ENCODE data around the gene CCDC120. TPM values are rescaled to one million over a fixed set of nuclear protein-coding genes. Genes with fewer than 3 reads are reported as not detected.

CCDC120 gene
- total and polyA plus RNA-seq, 2 experiments from 2014 or later = 0.22 to 0.94 TPM

DNA sequence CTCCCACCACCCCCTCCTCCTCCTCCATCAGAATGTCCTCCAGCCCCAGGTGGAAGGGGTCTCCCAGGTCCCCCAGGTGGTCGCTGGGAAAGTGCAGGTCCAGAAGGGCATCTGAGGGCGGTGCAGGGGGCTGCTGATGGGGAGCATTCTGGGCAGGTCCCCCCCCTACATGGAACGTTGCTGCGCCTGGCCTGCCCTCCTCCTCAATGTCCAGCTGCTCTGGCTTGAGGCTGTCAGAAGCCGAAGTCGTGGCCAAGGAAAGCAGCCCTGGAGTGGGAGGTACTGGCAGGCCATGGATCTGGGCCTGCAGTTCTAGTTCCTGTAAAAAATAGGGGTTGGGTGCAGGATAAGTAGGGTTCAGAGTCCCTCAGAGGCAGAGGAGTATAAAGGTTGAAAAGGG, 28.5 kb upstream of the CCDC120 start:
- Histone ChIP-seq H3K9me3 (ENCODE audit: low read depth) (no peaks in the 10 kb centered on the region), H3K4me1 (ENCODE audit: insufficient read depth) (0 out of 2 replicates have a peak, but pooled peaks cover 2% of the 10 kb centered on the region), H3F3A (ENCODE audit: insufficient read depth) (no peaks in the 10 kb centered on the region), H3K79me2 (ENCODE audit: insufficient read depth) (peaks cover 16% of the 10 kb centered on the region; the same call in 1 of the 2 replicates), H2AFZ (no peak overlapping the region), H3K36me3 (ENCODE audit: low read depth) (no peaks in the 10 kb centered on the region; the same call in 1 of the 2 replicates), H4K20me1 (ENCODE audit: insufficient read depth) (no peaks in the 10 kb centered on the region), H3K9me2 (ENCODE audit: insufficient read depth) (no peaks in the 10 kb centered on the region), H3K4me3 (no peak overlapping the region), H3K9ac (no peak overlapping the region), H3K4me2 (ENCODE audit: unreplicated experiment) (no peak overlapping the region), H3K27me3 (replicated peaks; ENCODE audit: insufficient read depth) (no peaks in the 10 kb centered on the region), H3K27ac (no peak overlapping the region)
- in situ Hi-C loops (cut with MboI) = loop anchor here (25.0 kb wide), 1 partner anchor 93 kb away; no protein-coding TSS in a partner anchor
- WGBS, 2 experiments (ENCODE audit: low coverage in 1 of 2, low lambda C conversion rate in 2 of 2, missing lambda C conversion rate in 2 of 2) = 90 to 100% methylated on average over 3 to 5 of the region's 6 CpGs
- DNase-seq = no peak
- TF ChIP-seq EZH2 (IDR thresholded peaks at IDR 0.05; ENCODE audit: insufficient read depth, poor library complexity, severe bottlenecking) (no peak), EZH2phosphoT487 (IDR thresholded peaks at IDR 0.05; ENCODE audit: insufficient read depth, low read depth) (no peak)

DNA sequence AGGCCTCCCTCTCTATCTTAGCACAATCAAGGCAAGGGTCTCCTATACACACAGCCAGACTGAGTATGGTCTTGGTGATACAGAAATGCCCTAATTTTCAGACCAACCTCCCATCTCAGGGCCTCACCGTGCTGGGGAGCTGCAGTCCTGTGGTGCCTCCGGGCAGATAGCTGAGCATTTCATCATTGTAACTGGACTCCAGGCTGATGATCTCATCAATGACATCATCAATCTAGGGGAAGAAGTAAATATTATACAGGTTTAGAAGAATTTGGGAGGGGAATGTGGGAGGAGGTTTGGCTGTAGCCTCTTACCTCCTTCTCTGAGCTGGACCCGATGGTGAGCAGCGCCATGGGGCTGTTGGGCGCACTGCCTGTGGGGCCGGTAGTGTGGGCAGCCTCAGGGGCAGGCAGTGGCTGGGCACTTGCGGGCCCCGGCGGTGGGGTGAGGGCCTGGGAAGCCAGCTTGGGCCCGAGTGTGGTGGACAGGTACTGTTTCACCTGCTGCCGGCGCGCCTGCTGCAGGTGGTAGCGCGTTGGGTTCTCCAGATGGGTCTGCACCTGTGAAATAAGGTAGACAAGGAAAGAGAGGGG, 20.8 kb upstream of the CCDC120 start:
- Histone ChIP-seq H3F3A (ENCODE audit: insufficient read depth) (peaks cover 26% of the 10 kb centered on the region; the same call in 1 of the 2 replicates), H3K36me3 (ENCODE audit: low read depth) (no peaks in the 10 kb centered on the region; the same call in 1 of the 2 replicates), H3K4me1 (ENCODE audit: insufficient read depth) (peaks cover 13% of the 10 kb centered on the region), H3K4me3 (no peak overlapping the region), H3K9ac (no peak overlapping the region), H3K9me2 (ENCODE audit: insufficient read depth) (no peaks in the 10 kb centered on the region), H3K9me3 (ENCODE audit: low read depth) (no peaks in the 10 kb centered on the region), H4K20me1 (ENCODE audit: insufficient read depth) (no peaks in the 10 kb centered on the region), H3K4me2 (ENCODE audit: unreplicated experiment) (no peak overlapping the region), H3K27ac (peak overlapping the region; percentile 51; the same call in 1 of the 2 replicates), H2AFZ (no peak overlapping the region), H3K27me3 (replicated peaks; ENCODE audit: insufficient read depth) (no peaks in the 10 kb centered on the region), H3K79me2 (ENCODE audit: insufficient read depth) (peaks cover 76% of the 10 kb centered on the region)
- TF ChIP-seq EZH2 (IDR thresholded peaks at IDR 0.05; ENCODE audit: insufficient read depth, poor library complexity, severe bottlenecking) (no peak), EZH2phosphoT487 (IDR thresholded peaks at IDR 0.05; ENCODE audit: insufficient read depth, low read depth) (no peak)
- in situ Hi-C loops (cut with MboI) = loop anchor here (25.0 kb wide), 1 partner anchor 101 kb away; no protein-coding TSS in a partner anchor
- peak; percentile 62 for DNase-seq
- 70 to 90% methylated on average over 4 to 13 of the region's 15 CpGs for WGBS, 2 experiments (ENCODE audit: low coverage in 1 of 2, low lambda C conversion rate in 2 of 2, missing lambda C conversion rate in 2 of 2)

DNA sequence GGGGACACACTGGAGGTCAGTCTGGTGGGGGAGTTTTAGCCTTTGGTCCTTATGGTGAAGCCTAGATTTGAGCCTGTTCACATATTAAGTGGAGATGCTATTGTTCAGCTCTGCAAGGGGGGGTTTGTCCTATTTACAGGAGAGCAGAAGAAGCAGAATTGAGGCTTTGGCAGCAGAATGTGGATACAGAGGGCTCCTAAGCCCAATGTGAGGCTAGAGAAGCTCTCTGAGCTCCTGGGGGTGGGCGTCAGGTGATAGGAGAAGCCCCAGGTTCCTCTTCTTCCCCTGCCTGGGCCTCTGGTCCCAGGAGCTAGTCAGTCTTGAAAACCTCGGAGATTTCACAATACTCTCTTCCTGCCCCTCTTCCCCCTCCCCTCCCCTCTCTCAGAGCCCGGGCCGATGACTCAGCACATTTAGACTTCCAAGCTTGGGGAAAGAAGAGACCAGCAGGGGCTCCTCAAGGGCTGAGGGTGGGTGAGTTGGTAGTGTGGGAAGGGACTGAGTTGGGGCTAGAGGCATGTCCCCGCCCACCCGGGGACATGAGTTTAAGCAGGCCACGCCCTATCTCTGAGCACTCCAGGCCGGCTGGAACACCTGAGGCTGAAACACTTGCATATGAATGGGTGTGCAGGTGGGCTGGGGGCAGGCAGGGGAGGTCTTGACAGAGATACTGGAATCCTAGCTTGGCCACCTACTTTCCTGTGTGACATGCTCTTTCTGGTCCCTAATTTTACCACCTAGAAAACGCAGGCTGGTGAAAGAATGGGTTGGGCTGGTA, 19.0 kb upstream of the CCDC120 start:
- in situ Hi-C loops (cut with MboI) = loop anchor here (25.0 kb wide), 1 partner anchor 102 kb away; no protein-coding TSS in a partner anchor
- H3K36me3 ChIP-seq (ENCODE audit: low read depth) = no peaks in the 10 kb centered on the region; the same call in 1 of the 2 replicates

DNA sequence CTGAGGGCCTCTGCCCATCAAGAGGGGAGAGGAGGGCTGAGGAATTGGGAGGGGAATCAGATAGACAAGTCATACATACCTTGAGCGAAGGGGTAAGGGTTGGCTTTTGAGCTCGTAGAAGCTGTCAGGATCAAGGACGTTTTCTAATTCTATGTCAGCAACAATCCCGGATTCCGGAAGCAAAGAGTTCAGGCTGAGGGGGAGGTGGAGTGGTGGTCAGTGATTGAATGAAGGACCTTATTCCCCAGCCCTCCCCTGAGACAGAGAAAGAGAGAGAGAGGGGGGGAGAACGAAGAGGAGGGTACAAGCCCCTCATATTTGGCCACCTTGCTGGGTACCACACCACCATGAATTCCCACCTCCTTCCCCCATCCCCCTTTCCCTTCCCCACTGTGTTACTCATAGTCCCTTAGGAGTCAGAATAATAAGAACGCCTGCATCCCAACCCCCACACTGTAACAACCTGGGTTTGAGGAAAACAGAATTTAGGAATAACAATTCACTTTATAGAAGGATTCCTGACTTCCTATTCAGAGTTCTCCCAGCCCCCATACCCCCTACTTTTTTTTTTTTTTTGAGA, 18.3 kb upstream of the CCDC120 start:
- Histone ChIP-seq H3K36me3 (ENCODE audit: low read depth) (no peaks in the 10 kb centered on the region; the same call in 1 of the 2 replicates), H4K20me1 (ENCODE audit: insufficient read depth) (no peaks in the 10 kb centered on the region), H3K4me1 (ENCODE audit: insufficient read depth) (peaks cover 11% of the 10 kb centered on the region), H3K9ac (peak overlapping the region; percentile 99), H2AFZ (no peak overlapping the region), H3K27ac (peak overlapping the region; percentile 91), H3F3A (ENCODE audit: insufficient read depth) (peaks cover 26% of the 10 kb centered on the region; the same call in 1 of the 2 replicates), H3K4me3 (peak overlapping the region; percentile 91), H3K9me3 (ENCODE audit: low read depth) (no peaks in the 10 kb centered on the region), H3K9me2 (ENCODE audit: insufficient read depth) (no peaks in the 10 kb centered on the region), H3K79me2 (ENCODE audit: insufficient read depth) (peaks cover 63% of the 10 kb centered on the region), H3K27me3 (replicated peaks; ENCODE audit: insufficient read depth) (no peaks in the 10 kb centered on the region), H3K4me2 (ENCODE audit: unreplicated experiment) (peak overlapping the region; percentile 91)
- DNase-seq = peak; percentile 47
- 0 to 3% methylated on average over 5 to 7 of the region's 7 CpGs for WGBS, 2 experiments (ENCODE audit: low coverage in 1 of 2, low lambda C conversion rate in 2 of 2, missing lambda C conversion rate in 2 of 2)
- TF ChIP-seq EZH2 (IDR thresholded peaks at IDR 0.05; ENCODE audit: insufficient read depth, poor library complexity, severe bottlenecking) (no peak), EZH2phosphoT487 (IDR thresholded peaks at IDR 0.05; ENCODE audit: insufficient read depth, low read depth) (no peak)
- in situ Hi-C loops (cut with MboI) = loop anchor here (25.0 kb wide), 1 partner anchor 103 kb away; no protein-coding TSS in a partner anchor

More for the DNA sequence above, 19.0 kb upstream of the CCDC120 start:
- peak overlapping the region; percentile 91 for H3K4me3 ChIP-seq
- H3K4me1 ChIP-seq (ENCODE audit: insufficient read depth) = peaks cover 11% of the 10 kb centered on the region
- peak overlapping the region; percentile 99 for H3K9ac ChIP-seq
- no peak overlapping the region for H2AFZ ChIP-seq
- peak overlapping the region; percentile 91 for H3K27ac ChIP-seq
- peaks cover 64% of the 10 kb centered on the region for H3K79me2 ChIP-seq (ENCODE audit: insufficient read depth)
- no peaks in the 10 kb centered on the region for H3K9me2 ChIP-seq (ENCODE audit: insufficient read depth)
- peaks cover 26% of the 10 kb centered on the region; the same call in 1 of the 2 replicates for H3F3A ChIP-seq (ENCODE audit: insufficient read depth)
- peak overlapping the region; percentile 91 for H3K4me2 ChIP-seq (ENCODE audit: unreplicated experiment)
- no peak for TF ChIP-seq EZH2phosphoT487 (IDR thresholded peaks at IDR 0.05; ENCODE audit: insufficient read depth, low read depth)
- TF ChIP-seq EZH2 (IDR thresholded peaks at IDR 0.05; ENCODE audit: insufficient read depth, poor library complexity, severe bottlenecking) = no peak
- 0 to 4% methylated on average over 3 to 7 of the region's 9 CpGs for WGBS, 2 experiments (ENCODE audit: low coverage in 1 of 2, low lambda C conversion rate in 2 of 2, missing lambda C conversion rate in 2 of 2)
- peak; percentile 93 for DNase-seq
- no peaks in the 10 kb centered on the region for H3K27me3 ChIP-seq (replicated peaks; ENCODE audit: insufficient read depth)
- H4K20me1 ChIP-seq (ENCODE audit: insufficient read depth) = no peaks in the 10 kb centered on the region
- no peaks in the 10 kb centered on the region for H3K9me3 ChIP-seq (ENCODE audit: low read depth)

Measured in GM23248 (cell line).